ENCODE data around the gene SEC22A. TPM values are rescaled to one million over a fixed set of nuclear protein-coding genes. Genes with fewer than 3 reads are reported as not detected.

SEC22A gene
- 18.5 and 51.2 TPM in 2 replicates for total RNA-seq

DNA sequence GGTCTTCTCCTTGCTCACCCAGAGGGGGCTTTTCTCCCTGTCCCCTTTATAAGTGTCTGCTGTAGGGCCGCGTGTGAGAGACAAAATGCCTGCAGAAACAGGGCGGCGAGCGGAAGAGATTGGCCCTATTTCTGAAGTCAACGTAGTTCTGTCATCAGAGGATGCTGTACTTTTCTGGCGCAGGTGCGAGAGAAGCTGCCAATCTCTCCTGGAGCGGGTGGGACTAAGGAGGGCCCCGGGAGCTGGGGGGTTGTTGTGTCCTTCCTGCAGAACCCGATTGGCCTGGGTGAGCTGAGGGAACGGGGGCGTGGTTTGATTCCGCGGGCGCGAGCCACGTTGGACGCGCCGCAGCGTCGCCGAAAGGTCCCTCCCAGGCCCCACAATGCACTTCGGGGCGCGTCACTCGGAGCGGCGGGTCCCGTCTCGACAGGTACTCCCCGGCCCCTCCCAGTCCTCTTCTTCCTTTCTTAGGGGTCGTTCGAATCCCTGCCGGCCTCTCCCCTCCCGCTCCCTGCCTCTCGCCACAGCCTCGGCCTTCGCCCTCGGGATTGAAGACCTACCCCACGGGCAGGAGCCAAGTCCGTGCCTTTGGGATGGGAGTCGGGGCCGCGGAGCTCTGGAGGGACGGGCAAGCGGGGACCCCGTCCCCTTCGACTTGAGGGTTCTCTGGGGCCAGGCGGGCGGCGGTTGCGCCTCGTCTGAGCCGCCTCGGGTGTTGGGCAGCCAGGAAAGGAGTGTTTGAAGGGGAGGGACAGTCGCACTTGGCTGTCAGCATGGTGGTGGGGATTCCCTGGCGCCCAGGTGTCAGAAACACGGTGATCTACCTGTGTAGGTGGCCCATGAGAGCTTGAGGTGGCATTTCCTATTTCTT, at the start of gene SEC22A:
Gene SEC22A, plus strand, starts transcription at position 387 of the 871 bp plus-strand sequence. CDS start 7,275 bp downstream, outside the sequence.

Other genes with a start within 250 kb of the SEC22A start
- gene SEMA5B, start 174.2 kb upstream of the SEC22A start, total RNA-seq = 0.23 TPM in 1 of 2 replicates, not detected in the other
- 24.9 and 40.4 TPM in 2 replicates for gene PDIA5, start 134.9 kb upstream of the SEC22A start, total RNA-seq
- gene ADCY5, start 247.1 kb downstream of the SEC22A start, total RNA-seq = 0.70 TPM in 1 of 2 replicates, not detected in the other

All from pericardium fibroblast (primary cell).